PC-3 (cell line): Measurements from ENCODE around the gene ACOT11. TPM values are rescaled to one million over a fixed set of nuclear protein-coding genes. Genes with fewer than 3 reads are reported as not detected.
"Not testable (repeated sequence)": the region's sequence is repeated elsewhere in the genome, so short reads cannot be mapped to it uniquely, and the experiment has no call there.

ENCODE experiments used
- ATAC-seq: fragments of 200-7000 bp; cut with Tn5 transposase; 2 replicates; pipeline ENCODE4 v1.9.1; 2020; ENCODE audit warnings: mild to moderate bottlenecking, moderate library complexity
- BruUV-seq: library from RNA; stranded (reverse); fragments of 400-500 nt; replicated peaks from 2 replicates; lab custom pipeline; 2021; lab: Mats Ljungman, UMichigan
- CTCF ChIA-PET: fragments of 300-600 bp; sonication (Branson Sonifier 250); formaldehyde crosslinking; loops from one replicate; lab custom pipeline; 2022; ENCODE audit warnings: antibody characterized with exemption; lab: Charles Lee
- POLR2A ChIA-PET: fragments of 300-600 bp; sonication (Branson Sonifier 250); formaldehyde crosslinking; loops from one replicate; lab custom pipeline; 2022; ENCODE audit warnings: antibody characterized with exemption; ENCODE audit not compliant: unreplicated experiment; lab: Charles Lee
- DNase-seq: peaks from one replicate; pipeline ENCODE4 v3.0.0-alpha.2; 2015
- H2AFZ ChIP-seq: fragments of 300-600 bp; sonication (generic); 2 replicates; pipeline ENCODE4 v1.6.0; 2016; ENCODE audit warnings: antibody characterized with exemption, low read length
- H3F3A ChIP-seq: fragments of 300-600 bp; sonication (generic); one replicate; pipeline ENCODE4 v1.6.0; 2017; ENCODE audit warnings: antibody characterized with exemption, low read length, control low read depth, mild to moderate bottlenecking; ENCODE audit not compliant: unreplicated experiment
- H3K27ac ChIP-seq: fragments of 300-600 bp; sonication (generic); 2 replicates; pipeline ENCODE4 v1.5.1; 2016; ENCODE audit warnings: mild to moderate bottlenecking, low read length
- H3K27me3 ChIP-seq: fragments of 300-600 bp; sonication (generic); 2 replicates; pipeline ENCODE4 v1.6.1; 2016; ENCODE audit warnings: low read length, mixed read lengths
- H3K36me3 ChIP-seq: fragments of 300-600 bp; sonication (generic); 2 replicates; pipeline ENCODE4 v1.6.1; 2016; ENCODE audit warnings: low read depth, mixed run types, low read length, mixed read lengths
- H3K4me1 ChIP-seq: fragments of 300-600 bp; sonication (generic); 2 replicates; pipeline ENCODE4 v1.5.1; 2016; ENCODE audit warnings: low read length; ENCODE audit not compliant: insufficient read depth
- H3K4me2 ChIP-seq: fragments of 300-600 bp; sonication (generic); 2 replicates; pipeline ENCODE4 v1.6.0; 2016; ENCODE audit warnings: low read length
- H3K4me3 ChIP-seq: fragments of 300-600 bp; sonication (generic); 2 replicates; pipeline ENCODE4 v1.5.1; 2016; ENCODE audit warnings: mild to moderate bottlenecking, low read length, mixed read lengths
- H3K79me2 ChIP-seq: fragments of 300-600 bp; sonication (generic); 2 replicates; pipeline ENCODE4 v1.6.1; 2017; ENCODE audit warnings: low read length, mixed read lengths
- H3K9ac ChIP-seq: fragments of 300-600 bp; sonication (generic); 2 replicates; pipeline ENCODE4 v1.6.0; 2016; ENCODE audit warnings: mild to moderate bottlenecking, low read length
- H3K9me2 ChIP-seq: fragments of 300-600 bp; sonication (generic); replicated peaks from 2 replicates; pipeline ENCODE4 v1.6.1; 2016; ENCODE audit warnings: mixed run types, low read length, mixed read lengths
- H3K9me3 ChIP-seq: fragments of 300-600 bp; sonication (generic); 2 replicates; pipeline ENCODE4 v1.6.1; 2016; ENCODE audit warnings: low read length, mixed read lengths
- H4K20me1 ChIP-seq: fragments of 300-600 bp; sonication (generic); 2 replicates; pipeline ENCODE4 v1.6.1; 2016; ENCODE audit warnings: low read length, mixed read lengths
- CTCF ChIP-seq: fragments of 300-600 bp; sonication (generic); conservative IDR thresholded peaks from 2 replicates; pipeline ENCODE4 v1.5.1; 2017; ENCODE audit warnings: antibody characterized with exemption, low read depth, mild to moderate bottlenecking, low read length
- EZH2 ChIP-seq: fragments of 300-600 bp; sonication (generic); IDR thresholded peaks from one replicate; pipeline ENCODE4 v1.6.1; 2017; ENCODE audit warnings: antibody characterized with exemption, mild to moderate bottlenecking, low read length; ENCODE audit not compliant: unreplicated experiment
- EZH2phosphoT487 ChIP-seq: fragments of 300-600 bp; sonication (generic); IDR thresholded peaks from 2 replicates; pipeline ENCODE4 v1.6.1; 2018; ENCODE audit warnings: mild to moderate bottlenecking, antibody characterized with exemption, low read length, borderline replicate concordance
- intact Hi-C: fragments of 100-400 bp; cut with micrococcal nuclease; formaldehyde crosslinking; loops from 2 replicates; pipeline ENCODE4 v1.9.0; 2023
- total RNA-seq: library from RNA; depleted of rRNA; stranded (reverse); fragments of >200 nt; gene quantifications from 2 replicates; pipeline ENCODE4 v1.2.3, GENCODE V29; 2014

The ACOT11 gene
- total RNA-seq, 1 experiment from 2014 or later = 5.0 TPM

GRCh38 chr1:54627196-54627595 lies 79.2 kb downstream of the ACOT11 start:
- H3K4me2 ChIP-seq = no peak overlapping the region
- no peak overlapping the region for H3K27ac ChIP-seq
- H3K36me3 ChIP-seq = no peaks in the 10 kb centered on the region
- H3K27me3 ChIP-seq = peaks cover 24% of the 10 kb centered on the region
- H3K9me3 ChIP-seq = no peaks in the 10 kb centered on the region
- intact Hi-C loops = no loop called here
- no peaks in the 10 kb centered on the region for H4K20me1 ChIP-seq
- H3K9ac ChIP-seq = no peak overlapping the region
- POLR2A ChIA-PET = no interaction called here
- ATAC-seq = no peak
- no peak for DNase-seq
- TF ChIP-seq CTCF (no peak), EZH2phosphoT487 (no peak), EZH2 (no peak)
- no peak overlapping the region for H2AFZ ChIP-seq
- H3K79me2 ChIP-seq = no peaks in the 10 kb centered on the region
- H3K4me3 ChIP-seq = no peak overlapping the region
- no TSS peak for BruUV-seq
- H3K9me2 ChIP-seq = no peaks in the 10 kb centered on the region
- CTCF ChIA-PET = no interaction called here
- H3F3A ChIP-seq = no peaks in the 10 kb centered on the region
- no peaks in the 10 kb centered on the region for H3K4me1 ChIP-seq

- H3K27me3 ChIP-seq = peaks cover 38% of the 10 kb centered on the region
- POLR2A ChIA-PET, H3K9me2 ChIP-seq, H3K9me3 ChIP-seq, H3K4me1 ChIP-seq, ATAC-seq, H3K79me2 ChIP-seq, BruUV-seq, CTCF ChIA-PET, H3K4me2 ChIP-seq, H3K36me3 ChIP-seq, intact Hi-C loops, H3K9ac ChIP-seq, DNase-seq, H4K20me1 ChIP-seq, H3K4me3 ChIP-seq, H3F3A ChIP-seq, H2AFZ ChIP-seq, H3K27ac ChIP-seq: not testable (repeated sequence)
Observed at GRCh38 chr1:54635804-54636203, 87.8 kb downstream of the ACOT11 start.

- H4K20me1 ChIP-seq, H3K79me2 ChIP-seq, H3K9me3 ChIP-seq, H3K9me2 ChIP-seq, H3K4me3 ChIP-seq, CTCF ChIA-PET, intact Hi-C loops, ATAC-seq, H3K27ac ChIP-seq, POLR2A ChIA-PET, H2AFZ ChIP-seq, DNase-seq, H3K4me2 ChIP-seq, H3K4me1 ChIP-seq, H3K36me3 ChIP-seq, H3K9ac ChIP-seq, H3F3A ChIP-seq, BruUV-seq: not testable (repeated sequence)
- peaks cover 35% of the 10 kb centered on the region for H3K27me3 ChIP-seq
Observed at GRCh38 chr1:54636461-54637446, 88.7 kb downstream of the ACOT11 start.
